Sigmoid colon (tissue), 7 donors: ENCODE measurements around the gene UBE2QL1. TPM values are rescaled to one million over a fixed set of nuclear protein-coding genes. Genes with fewer than 3 reads are reported as not detected.

Experiments
- DNase-seq: peaks from one replicate; pipeline ENCODE4 v3.0.0-alpha.2; 2019
- H3K27ac ChIP-seq, 4 donors: fragments of 200-600 bp; sonication (generic); one replicate each; pipeline ENCODE4 v1.5.1; 2016 to 2019; ENCODE audit warnings: mild to moderate bottlenecking in 1 of 4
- H3K27me3 ChIP-seq, 3 donors: fragments of 200-600 bp; sonication (generic); one replicate each; pipeline ENCODE4 v1.5.1; 2019; ENCODE audit warnings: mild to moderate bottlenecking in 1 of 3
- H3K36me3 ChIP-seq, 4 donors: fragments of 200-600 bp; sonication (generic); one replicate each; pipeline ENCODE4 v1.5.1; 2016 to 2019
- H3K4me1 ChIP-seq, 4 donors: fragments of 200-600 bp; sonication (generic); one replicate each; pipeline ENCODE4 v1.5.1; 2017 to 2019
- H3K4me3 ChIP-seq, 4 donors: fragments of 200-600 bp; sonication (generic); one replicate each; pipeline ENCODE4 v1.5.1; 2017 to 2019; ENCODE audit warnings: mild to moderate bottlenecking in 2 of 4, moderate library complexity in 1 of 4
- H3K9me3 ChIP-seq, 4 donors: fragments of 200-600 bp in 3 of 4; sonication (generic) in 3 of 4; one replicate each; pipeline versions ENCODE4 v1.5.1 to v1.6.1; 2013 to 2019
- CTCF ChIP-seq, 4 experiments: fragments of 450-650 bp in 3 of 4; fragments of 200-600 bp in 1 of 4; IDR thresholded peaks; one replicate each; pipeline ENCODE4 v1.5.1; 2016 to 2019; ENCODE audit warnings: antibody characterized with exemption in 4 of 4, mild to moderate bottlenecking in 3 of 4, moderate library complexity in 2 of 4
- EP300 ChIP-seq, 4 donors: sonication (generic); formaldehyde crosslinking; IDR thresholded peaks; one replicate each; pipeline ENCODE4 v1.6.1; 2017; ENCODE audit warnings: antibody characterized with exemption in 4 of 4
- POLR2A ChIP-seq, 2 donors: fragments of 450-650 bp; IDR thresholded peaks; one replicate each; pipeline ENCODE4 v1.6.1; 2016; ENCODE audit warnings: antibody characterized with exemption in 2 of 2, mild to moderate bottlenecking in 2 of 2, moderate library complexity in 2 of 2
- POLR2AphosphoS5 ChIP-seq, 4 donors: sonication (generic); formaldehyde crosslinking; IDR thresholded peaks; one replicate each; pipeline ENCODE4 v1.6.1; 2017; ENCODE audit warnings: antibody characterized with exemption in 4 of 4
- WGBS, 2 donors: extraction: QIAGEN DNeasy Blood & Tissue Kit; methylation state at CpG; one replicate each; pipeline ENCODE4 v1.1.7; 2013; 5-methylcytosine and 5-hydroxymethylcytosine counted together
- intact Hi-C: fragments of 100-400 bp; cut with DNase I; formaldehyde crosslinking; loops from one replicate; pipeline ENCODE4 v1.15.1; 2023
- polyA plus RNA-seq, 3 donors: library from polyadenylated mRNA; stranded (reverse); fragments of 200-250 nt; gene quantifications; one replicate each; pipeline ENCODE4 v1.2.3, GENCODE V29; 2013
- total RNA-seq, 4 donors: library from RNA; depleted of rRNA; stranded (reverse); fragments of >200 nt; gene quantifications; one replicate each; pipeline ENCODE4 v1.1.0, GENCODE V29; 2016
- donor health status: healthy with polysubstance abuse.
- donor health status: Bipolar disorder and iron deficiency.
- donor health status: healthy.

The UBE2QL1 gene
- total and polyA plus RNA-seq, 7 donors, result under 0.01 to 5.5 (median 3.6) TPM

- WGBS, 2 donors, result 87 to 90% methylated on average over 2 of the region's 2 CpGs
- no peak overlapping the region for H3K27ac ChIP-seq
- H3K4me1 ChIP-seq, result no peaks in the 10 kb centered on the region
- H3K4me3 ChIP-seq, result no peak overlapping the region
- H3K9me3 ChIP-seq, result peaks cover 0 to 3% (median 0%) of the 10 kb centered on the region in 4 donors
- H3K36me3 ChIP-seq, result no peaks in the 10 kb centered on the region
- no peaks in the 10 kb centered on the region for H3K27me3 ChIP-seq
- TF ChIP-seq EP300 (IDR thresholded peaks at IDR 0.05) (no peak), POLR2A (IDR thresholded peaks at IDR 0.05) (no peak), POLR2AphosphoS5 (IDR thresholded peaks at IDR 0.05) (no peak), CTCF (IDR thresholded peaks at IDR 0.05) (no peak)
- intact Hi-C loops, result no loop called here
- DNase-seq, result no peak
Observed at GRCh38 chr5:6442333-6442732, 6.3 kb upstream of the UBE2QL1 start.

GRCh38 chr5:6443326-6443725 lies 5.3 kb upstream of the UBE2QL1 start:
- intact Hi-C loops, result no loop called here
- H3K4me3 ChIP-seq, result no peak overlapping the region
- H3K27ac ChIP-seq, result no peak overlapping the region
- no peaks in the 10 kb centered on the region for H3K27me3 ChIP-seq
- 71 to 80% methylated on average over 5 of the region's 5 CpGs for WGBS, 2 donors
- peaks cover 0 to 3% (median 0%) of the 10 kb centered on the region in 4 donors for H3K9me3 ChIP-seq
- no peak for DNase-seq
- TF ChIP-seq POLR2A (IDR thresholded peaks at IDR 0.05) (no peak), EP300 (IDR thresholded peaks at IDR 0.05) (no peak), CTCF (IDR thresholded peaks at IDR 0.05) (no peak), POLR2AphosphoS5 (IDR thresholded peaks at IDR 0.05) (no peak)
- H3K4me1 ChIP-seq, result no peaks in the 10 kb centered on the region
- no peaks in the 10 kb centered on the region for H3K36me3 ChIP-seq

- H3K9me3 ChIP-seq, result no peaks in the 10 kb centered on the region
- intact Hi-C loops, result loop anchor here (5.0 kb wide), 1 partner anchor 1514 kb away; no protein-coding TSS in a partner anchor
- H3K4me1 ChIP-seq, result peaks cover 0 to 16% (median 13%) of the 10 kb centered on the region in 4 donors
- TF ChIP-seq POLR2AphosphoS5 (IDR thresholded peaks at IDR 0.05), result no peak
- H3K4me3 ChIP-seq, result no peak overlapping the region
- H3K27ac ChIP-seq, result no peak overlapping the region
- H3K27me3 ChIP-seq, result no peaks in the 10 kb centered on the region
- WGBS, 2 donors, result 70 to 75% methylated on average over 12 of the region's 12 CpGs
- DNase-seq, result no peak
- no peaks in the 10 kb centered on the region for H3K36me3 ChIP-seq
Observed at GRCh38 chr5:6446042-6446441, 2.6 kb upstream of the UBE2QL1 start.

GRCh38 chr5:6446626-6447309 lies 1.9 kb upstream of the UBE2QL1 start:
- no peaks in the 10 kb centered on the region for H3K36me3 ChIP-seq
- H3K9me3 ChIP-seq, result no peaks in the 10 kb centered on the region
- no peak overlapping the region for H3K27ac ChIP-seq
- H3K27me3 ChIP-seq, result no peaks in the 10 kb centered on the region
- DNase-seq, result no peak
- no peak for TF ChIP-seq EP300 (IDR thresholded peaks at IDR 0.05)
- no peak for TF ChIP-seq CTCF (IDR thresholded peaks at IDR 0.05)
- no peak for TF ChIP-seq POLR2A (IDR thresholded peaks at IDR 0.05)
- no peak for TF ChIP-seq POLR2AphosphoS5 (IDR thresholded peaks at IDR 0.05)
- intact Hi-C loops, result loop anchor here (5.0 kb wide), 1 partner anchor 1514 kb away; no protein-coding TSS in a partner anchor
- 69 to 73% methylated on average over 21 of the region's 21 CpGs for WGBS, 2 donors
- H3K4me3 ChIP-seq, result no peak overlapping the region
- H3K4me1 ChIP-seq, result peaks cover 0 to 20% (median 15%) of the 10 kb centered on the region in 4 donors

- no peak for DNase-seq
- Histone ChIP-seq H3K27me3 (no peaks in the 10 kb centered on the region), H3K27ac (no peak overlapping the region), H3K9me3 (no peaks in the 10 kb centered on the region), H3K4me3 (no peak overlapping the region), H3K36me3 (no peaks in the 10 kb centered on the region), H3K4me1 (peaks cover 0 to 26% (median 16%) of the 10 kb centered on the region in 4 donors)
- intact Hi-C loops, result loop anchor here (2.0 to 5.0 kb wide), 3 partner anchors 69 to 1515 kb away; partner anchors contain the start of gene MED10
- 92 to 96% methylated on average over 7 of the region's 7 CpGs for WGBS, 2 donors
- TF ChIP-seq POLR2AphosphoS5 (IDR thresholded peaks at IDR 0.05), result no peak
- TF ChIP-seq EP300 (IDR thresholded peaks at IDR 0.05), result no peak
- TF ChIP-seq CTCF (IDR thresholded peaks at IDR 0.05), result no peak
- TF ChIP-seq POLR2A (IDR thresholded peaks at IDR 0.05), result no peak
Observed at GRCh38 chr5:6447384-6448140, 1.1 kb upstream of the UBE2QL1 start.
